T-helper 9 cell (primary cell): Measurements from ENCODE around the gene GNG7.
"Not testable (repeated sequence)": the region's sequence is repeated elsewhere in the genome, so short reads cannot be mapped to it uniquely, and the experiment has no call there.

Source experiments
- DNase-seq: peaks from one replicate; pipeline ENCODE4 v3.0.0-alpha.2; 2020

Gene GNG7

DNA sequence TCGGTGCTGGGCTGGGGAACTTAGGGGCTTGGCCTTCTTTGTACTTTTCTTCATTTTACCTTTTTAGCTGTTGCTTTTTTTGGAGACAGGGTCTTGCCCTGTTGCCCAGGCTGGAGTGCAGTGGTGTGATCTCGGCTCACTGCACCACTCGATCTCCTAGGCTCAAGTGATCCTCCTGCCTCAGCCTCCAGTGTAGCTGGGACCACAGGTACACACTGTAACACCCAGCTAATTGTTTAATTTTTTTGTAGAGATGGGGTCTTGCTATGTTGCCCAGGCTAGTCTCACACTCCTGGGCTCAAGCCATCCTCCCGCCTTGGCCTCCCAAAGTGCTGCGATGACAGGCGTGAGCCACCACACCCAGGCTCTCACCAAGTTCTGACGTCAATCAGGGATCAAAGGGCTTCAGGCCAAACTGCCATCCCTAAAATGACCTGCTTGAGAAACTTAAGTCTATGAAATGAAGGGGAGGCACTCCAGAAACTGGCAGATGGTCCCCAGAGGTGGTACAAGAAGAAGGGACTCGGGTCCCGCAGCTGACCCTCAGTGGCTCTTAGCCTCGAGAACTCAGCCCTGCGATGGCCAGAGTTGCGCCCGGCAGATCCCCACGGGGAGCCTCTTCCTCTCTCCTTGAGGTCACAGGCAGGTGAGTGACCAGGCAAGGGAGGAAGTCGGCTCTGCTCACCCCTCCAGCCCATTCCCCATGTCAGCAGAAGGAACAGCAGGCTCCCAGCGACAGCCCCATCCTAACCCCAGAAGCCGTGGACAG, 61.7 kb downstream of the GNG7 start:
- DNase-seq = no peak

- no peak for DNase-seq
Observed at GRCh38 chr19:2639999-2640398, 62.5 kb downstream of the GNG7 start.

DNA sequence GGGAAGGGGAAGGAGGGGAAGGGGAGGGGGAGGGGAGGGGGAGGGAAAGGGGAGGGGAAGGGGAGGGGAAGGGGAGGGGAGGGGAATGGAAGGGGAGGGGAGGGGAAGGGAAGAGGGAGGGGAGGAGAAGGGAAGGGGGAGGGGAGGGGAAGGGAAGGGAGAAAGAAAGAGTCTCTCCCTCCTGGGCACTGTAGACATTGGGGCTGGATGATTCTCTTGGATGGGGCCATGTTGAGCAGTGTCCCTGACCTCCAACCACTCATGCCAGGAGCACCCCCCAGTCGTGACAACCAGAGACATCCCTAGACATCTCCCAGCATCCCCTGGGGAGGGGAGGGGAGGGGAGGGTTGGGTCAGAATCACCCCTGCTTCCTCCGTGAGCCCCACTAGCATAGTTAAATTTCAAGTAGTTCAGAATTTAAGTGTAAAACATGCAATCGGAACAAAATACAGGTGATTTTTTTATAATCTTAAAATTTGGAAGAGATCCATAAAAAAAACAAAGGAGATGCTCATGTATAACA, 64.0 kb downstream of the GNG7 start:
- no peak for DNase-seq

- DNase-seq = peak; percentile 74
Observed at GRCh38 chr19:2636897-2637683, 65.4 kb downstream of the GNG7 start.

DNA sequence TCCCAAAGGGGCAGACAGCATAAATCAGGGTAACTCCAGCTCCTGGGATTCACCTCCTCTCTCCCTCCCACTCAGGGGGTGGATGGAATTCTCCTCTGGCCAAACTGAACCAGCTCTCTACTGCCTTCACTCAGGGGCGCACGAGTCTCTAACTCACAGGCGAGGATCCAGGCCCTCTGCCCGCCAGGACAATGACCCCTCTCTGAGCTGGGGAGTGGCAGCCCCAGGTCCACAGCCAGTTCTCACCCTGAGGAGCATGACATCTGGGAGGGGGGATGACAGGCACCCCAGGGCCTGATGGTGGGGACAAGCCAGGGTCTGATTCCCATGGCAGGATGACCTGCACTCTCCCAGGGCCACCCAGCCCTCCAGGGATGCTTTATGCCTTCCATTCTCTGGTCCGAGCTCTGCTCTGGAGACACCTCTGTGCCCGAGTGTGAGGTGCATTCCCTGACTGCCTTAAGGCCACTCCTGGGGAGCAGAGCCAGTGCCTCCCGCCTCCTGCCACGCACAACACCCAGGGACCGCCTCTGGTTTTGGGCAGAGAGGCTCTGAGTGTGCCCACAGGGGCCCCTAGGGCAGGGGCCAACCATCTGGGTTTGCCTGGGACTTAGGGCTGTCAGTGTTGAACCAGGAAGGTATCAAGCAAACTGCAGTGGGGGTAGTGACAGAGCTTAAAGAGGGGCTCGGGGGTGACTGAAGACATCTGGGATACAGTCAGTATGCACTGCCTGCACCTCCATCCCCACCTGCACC, 66.2 kb downstream of the GNG7 start:
- no peak for DNase-seq

DNA sequence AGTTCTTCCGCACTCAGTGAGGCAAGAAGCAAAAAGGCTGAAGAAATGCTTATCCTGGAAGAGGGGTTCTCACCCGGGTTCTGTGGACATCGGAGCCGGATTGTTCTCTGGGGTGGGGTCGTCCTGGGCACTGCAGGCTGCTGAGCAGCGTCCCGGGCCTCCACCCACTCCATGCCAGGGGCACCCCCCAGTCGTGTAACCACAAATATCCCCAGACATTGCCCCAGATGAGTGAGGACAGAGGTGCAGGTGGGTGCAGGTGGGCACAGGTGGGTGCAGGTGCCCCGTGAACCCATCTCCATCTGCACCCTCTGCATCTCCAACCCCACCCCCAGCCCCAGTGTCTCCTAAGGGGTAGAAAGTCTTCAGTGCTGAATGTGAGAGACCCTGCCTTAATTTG, 67.5 kb downstream of the GNG7 start:
- DNase-seq = no peak

GRCh38 chr19:2634228-2634951, 68.1 kb downstream of the GNG7 start:
- DNase-seq = no peak

- no peak for DNase-seq
Observed at GRCh38 chr19:2633693-2634075, 68.8 kb downstream of the GNG7 start.

- no peak for DNase-seq
Observed at GRCh38 chr19:2631213-2631821, 71.2 kb downstream of the GNG7 start.

GRCh38 chr19:2630352-2631001, 72.0 kb downstream of the GNG7 start:
- no peak for DNase-seq

- no peak for DNase-seq
Observed at GRCh38 chr19:2629491-2630351, 72.8 kb downstream of the GNG7 start.

DNA sequence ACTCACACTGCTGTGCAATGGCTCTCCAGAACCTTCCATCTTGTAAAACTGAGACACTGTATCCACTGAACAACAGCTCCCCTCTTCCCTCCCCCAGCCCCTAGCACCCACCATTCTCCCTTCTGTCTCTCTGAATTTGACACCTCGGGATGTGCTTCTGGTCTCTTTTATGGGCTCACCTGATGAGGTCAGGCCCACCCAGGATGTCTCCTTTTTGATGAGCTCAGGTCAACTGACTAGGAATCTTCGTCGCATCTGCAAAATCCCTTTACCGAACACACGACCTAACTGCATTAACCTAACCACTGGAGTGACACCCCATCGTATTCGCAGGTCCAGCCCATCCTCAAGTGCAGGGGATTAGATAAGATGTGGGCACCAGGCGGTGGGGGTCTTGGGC, 73.9 kb downstream of the GNG7 start:
- no peak for DNase-seq

DNA sequence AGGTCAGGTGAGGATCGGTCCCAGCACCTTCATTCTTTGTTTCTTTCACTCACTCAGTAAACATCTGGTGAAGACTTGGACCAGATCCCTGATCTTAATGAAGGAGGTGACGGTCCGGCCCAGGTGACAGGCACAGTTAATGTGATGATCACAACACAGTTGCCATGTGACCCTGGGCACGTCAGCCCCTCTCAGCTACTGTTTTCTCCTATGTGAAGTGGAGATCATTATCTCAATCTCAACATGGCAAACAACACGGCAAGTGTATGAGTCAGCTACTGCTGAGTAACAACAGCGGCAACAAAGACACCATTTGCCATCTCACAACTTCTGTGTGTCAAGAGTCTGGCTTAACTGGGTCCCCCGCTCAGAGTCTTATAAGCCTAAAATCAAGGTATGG, 74.6 kb downstream of the GNG7 start:
- no peak for DNase-seq

- DNase-seq = no peak
Observed at GRCh38 chr19:2627319-2627829, 75.1 kb downstream of the GNG7 start.

GRCh38 chr19:2625434-2625833, 77.1 kb downstream of the GNG7 start:
- DNase-seq = no peak

DNA sequence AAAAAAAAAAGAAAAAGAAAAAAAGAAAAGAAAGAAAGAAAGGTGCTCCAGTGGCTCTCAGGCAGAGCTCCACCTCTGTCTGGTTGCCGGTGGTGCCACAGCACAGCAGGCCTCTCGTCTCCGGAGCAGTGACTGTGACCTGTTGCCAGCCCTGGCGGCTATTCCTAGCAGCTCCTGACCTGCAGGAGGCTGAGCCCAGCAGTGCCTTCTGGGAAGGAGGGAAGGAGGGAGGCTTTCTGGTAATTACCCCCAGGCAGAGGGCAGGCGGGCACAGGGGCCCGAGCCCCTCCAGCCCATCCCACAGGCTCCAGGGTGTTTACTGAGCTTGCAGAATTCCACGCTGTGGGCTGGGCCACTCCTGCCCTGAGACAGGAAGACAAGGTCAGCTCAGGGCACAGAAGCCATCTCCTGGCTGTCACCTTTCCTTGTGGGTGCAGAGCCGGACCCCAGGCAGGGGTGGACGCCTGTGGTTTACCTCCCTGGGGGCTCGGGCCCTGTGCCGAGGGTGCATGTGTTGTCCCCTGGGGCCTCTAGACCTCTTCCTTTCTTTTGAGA, 77.9 kb downstream of the GNG7 start:
- no peak for DNase-seq

DNA sequence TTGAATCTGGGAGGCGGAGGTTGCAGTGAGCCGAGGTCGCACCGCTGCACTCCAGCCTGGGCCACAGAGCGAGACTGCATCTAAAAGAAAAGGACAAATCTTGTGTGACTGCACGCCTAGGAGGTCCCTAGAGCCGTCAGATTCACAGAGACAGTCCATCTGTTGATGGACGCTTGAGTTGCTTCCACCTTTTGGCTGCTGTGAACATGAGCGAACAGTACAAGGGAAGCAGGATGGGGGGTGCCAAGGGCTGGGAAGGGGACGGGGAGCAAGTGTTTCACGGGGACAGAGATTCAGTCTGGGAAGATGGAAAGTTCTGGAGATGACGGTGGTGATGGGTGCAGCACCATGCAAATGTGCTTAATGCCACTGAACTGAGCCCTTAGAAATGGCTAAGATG, 78.7 kb downstream of the GNG7 start:
- DNase-seq = no peak

GRCh38 chr19:2622371-2622961, 80.0 kb downstream of the GNG7 start:
- not testable (repeated sequence) for DNase-seq

DNA sequence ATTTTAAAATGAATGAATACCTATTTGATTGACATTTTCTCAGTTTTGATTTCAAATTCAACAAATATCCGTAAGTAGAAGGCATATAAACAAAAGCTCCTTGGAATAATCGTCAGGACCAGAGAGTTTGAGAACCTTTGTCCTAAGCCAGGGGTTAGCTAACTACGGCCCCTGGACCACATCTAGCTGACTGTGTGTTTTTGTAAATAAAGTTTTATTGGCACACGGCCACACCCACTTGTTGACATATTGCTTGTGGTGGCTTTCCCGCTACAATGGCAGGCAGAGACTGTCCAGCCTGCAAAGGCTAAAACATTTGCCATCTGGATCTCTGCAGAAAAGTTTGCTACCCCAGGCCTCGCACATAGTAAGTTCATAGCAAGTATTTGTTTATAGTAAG, 83.4 kb downstream of the GNG7 start:
- DNase-seq = no peak

DNA sequence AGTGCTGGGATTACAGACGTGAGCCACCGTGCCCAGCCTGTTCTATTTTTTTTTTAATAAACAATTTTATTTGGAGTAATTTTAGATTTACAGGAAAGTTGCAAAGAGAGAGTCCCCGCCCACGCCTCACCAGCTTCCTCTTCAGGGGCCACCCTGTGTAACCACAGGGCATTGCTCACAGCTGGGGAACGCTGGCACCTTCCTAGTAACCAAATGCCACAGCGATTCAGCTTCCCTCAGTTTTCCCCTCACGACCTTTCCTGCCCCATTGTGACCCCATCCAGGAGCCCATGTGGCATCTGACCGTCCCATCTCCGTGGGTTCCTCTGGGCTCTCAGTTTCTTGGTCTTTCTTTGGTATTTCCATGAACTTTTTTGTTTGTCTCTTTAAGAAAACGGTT, 83.9 kb downstream of the GNG7 start:
- peak; percentile 49 for DNase-seq
